ENCODE measurements around the gene RABGEF1.

DNA sequence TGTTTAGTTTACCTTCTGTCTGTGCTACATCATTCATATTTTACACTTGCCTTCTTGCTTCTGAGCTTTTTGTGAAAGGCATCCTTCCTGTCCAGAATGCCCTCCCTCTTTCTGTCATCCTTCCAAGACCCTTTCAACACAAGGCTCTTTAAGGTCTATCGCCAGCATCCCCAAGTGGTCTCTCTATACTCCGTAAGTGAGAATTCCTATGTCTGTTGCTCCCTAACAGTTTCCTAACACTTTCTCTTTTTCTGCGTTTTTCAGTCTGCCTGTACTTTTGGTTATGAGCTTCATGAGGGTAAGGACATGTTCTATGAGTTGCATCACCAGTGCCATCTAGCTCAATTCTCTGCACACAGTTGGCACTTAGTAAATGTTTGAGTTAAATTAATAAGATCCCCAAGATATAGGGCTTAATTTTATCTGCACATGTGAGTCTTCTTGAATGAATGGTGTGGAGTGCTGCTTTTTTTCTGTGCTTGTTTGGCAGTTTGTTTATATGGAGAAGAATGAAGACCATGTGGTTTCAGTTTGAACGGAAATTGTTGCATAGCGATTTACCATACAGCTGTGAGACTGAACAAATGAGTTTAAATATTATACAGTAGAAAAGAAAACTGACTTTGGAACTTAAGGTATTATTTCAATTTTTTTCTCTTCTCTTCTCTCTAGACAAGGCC is 29.4 kb downstream of the RABGEF1 start:
- TF ChIP-seq CTCF (conservative IDR thresholded peaks at IDR 0.05 in 1 of 2, IDR thresholded peaks at IDR 0.05 in 1 of 2; ENCODE audit: low read depth in 1 of 2, low read length in 2 of 2) = no peak
- no peak for TF ChIP-seq EZH2 (IDR thresholded peaks at IDR 0.05; ENCODE audit: low read length, missing control alignments)
